Glutamatergic neuron (in vitro differentiated cells): ENCODE data around the gene FRK. TPM values are rescaled to one million over a fixed set of nuclear protein-coding genes. Genes with fewer than 3 reads are reported as not detected.
A peak's percentile ranks its signal among the peaks of the same experiment; 100 is the strongest.

Experiments used
- DNase-seq: peaks from one replicate; pipeline ENCODE4 v3.0.0; 2022
- H3K27ac Mint-ChIP-seq: one replicate; pipeline ENCODE4 v1.8.0; 2020; ENCODE audit warnings: mild to moderate bottlenecking, mixed read lengths, inconsistent platforms; ENCODE audit not compliant: unreplicated experiment
- H3K27me3 Mint-ChIP-seq: one replicate; pipeline ENCODE4 v1.8.0; 2020; ENCODE audit warnings: mild to moderate bottlenecking, moderate library complexity, mixed read lengths, inconsistent platforms; ENCODE audit not compliant: unreplicated experiment
- H3K36me3 Mint-ChIP-seq: one replicate; pipeline ENCODE4 v1.8.0; 2020; ENCODE audit warnings: mild to moderate bottlenecking, mixed read lengths, inconsistent platforms; ENCODE audit not compliant: unreplicated experiment
- H3K4me1 Mint-ChIP-seq: one replicate; pipeline ENCODE4 v1.8.0; 2020; ENCODE audit warnings: mild to moderate bottlenecking, low read depth, mixed read lengths, inconsistent platforms; ENCODE audit not compliant: unreplicated experiment
- H3K4me3 Mint-ChIP-seq: one replicate; pipeline ENCODE4 v1.8.0; 2020; ENCODE audit warnings: mild to moderate bottlenecking, mixed read lengths, inconsistent platforms; ENCODE audit not compliant: unreplicated experiment
- H3K9me3 Mint-ChIP-seq: one replicate; pipeline ENCODE4 v1.8.0; 2020; ENCODE audit warnings: mild to moderate bottlenecking, moderate library complexity, mixed read lengths, inconsistent platforms; ENCODE audit not compliant: unreplicated experiment
- CTCF ChIP-seq: fragments of 200-600 bp; sonication (generic); IDR thresholded peaks from one replicate; pipeline ENCODE4 v1.5.0; 2021; ENCODE audit not compliant: partially characterized antibody, unreplicated experiment
- total RNA-seq: library from RNA; stranded (reverse); fragmentation: NEBNext Ultra II Directional; extraction: Animal tissue kit (Norgen Biotek cat#: 25700); gene quantifications from one replicate; pipeline ENCODE4 v1.2.1, GENCODE V29; 2021; ENCODE audit not compliant: unreplicated experiment

The FRK gene
- total RNA-seq, 1 donor from 2014 or later = 0.37 TPM

DNA sequence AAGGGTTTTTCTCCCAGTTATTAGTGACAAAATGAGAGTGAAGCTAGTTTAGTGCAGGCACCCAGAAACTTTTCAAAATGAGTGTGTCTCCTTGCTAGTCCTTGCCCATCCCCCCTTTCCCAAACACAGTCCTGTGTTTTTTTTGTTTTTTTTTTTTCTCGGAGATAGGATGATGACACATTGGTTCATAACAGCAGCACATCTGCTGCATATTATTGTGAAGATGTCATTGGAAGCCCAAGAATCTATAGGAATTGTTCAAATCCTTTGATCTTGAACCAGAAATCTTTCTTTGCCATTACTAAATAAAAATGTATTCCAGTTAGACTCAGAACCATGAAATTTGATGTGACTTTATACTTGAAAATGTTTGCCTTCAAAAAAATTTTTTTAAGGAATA is 162.4 kb downstream of the FRK start:
- Mint-ChIP-seq H3K4me3 (no peak overlapping the region), H3K36me3 (no peaks in the 10 kb centered on the region), H3K27me3 (no peaks in the 10 kb centered on the region), H3K4me1 (peaks cover 23% of the 10 kb centered on the region), H3K9me3 (peaks cover 2% of the 10 kb centered on the region), H3K27ac (no peak overlapping the region)
- no peak for TF ChIP-seq CTCF
- no peak for DNase-seq

- H3K9me3 Mint-ChIP-seq = no peaks in the 10 kb centered on the region
- H3K4me1 Mint-ChIP-seq = peaks cover 15% of the 10 kb centered on the region
- H3K27me3 Mint-ChIP-seq = no peaks in the 10 kb centered on the region
- no peak overlapping the region for H3K4me3 Mint-ChIP-seq
- TF ChIP-seq CTCF = peak; percentile 80
- H3K27ac Mint-ChIP-seq = peak overlapping the region; percentile 31
- no peak for DNase-seq
- H3K36me3 Mint-ChIP-seq = no peaks in the 10 kb centered on the region
Measured at GRCh38 chr6:115896538-115897129, 164.1 kb downstream of the FRK start.

DNA sequence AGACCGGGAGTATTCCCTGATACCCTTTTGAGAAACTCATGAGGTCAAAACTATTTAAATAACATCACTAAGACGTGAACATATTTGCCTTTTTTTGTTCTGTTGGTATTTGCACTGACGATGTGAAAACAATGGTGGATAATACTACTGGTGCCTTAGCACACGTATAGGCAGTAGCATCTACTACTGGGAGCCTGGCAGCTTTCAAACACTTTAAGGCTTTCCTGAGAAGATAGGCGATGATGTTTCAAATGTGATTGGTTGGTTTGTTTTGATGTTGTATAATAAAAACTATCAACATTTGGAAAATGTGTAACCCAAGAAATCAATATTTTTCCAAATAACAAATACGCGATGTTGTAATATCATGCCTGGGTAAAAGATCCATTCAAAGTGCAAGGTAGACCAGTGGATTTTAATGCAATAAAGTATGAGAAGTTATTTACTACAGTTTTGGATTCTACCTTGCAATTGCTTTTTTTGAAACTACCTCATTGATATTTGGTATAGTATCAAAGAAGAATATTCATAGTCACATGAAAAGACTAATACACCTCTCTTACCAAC is 166.2 kb downstream of the FRK start:
- Mint-ChIP-seq H3K9me3 (no peaks in the 10 kb centered on the region), H3K36me3 (no peaks in the 10 kb centered on the region), H3K4me1 (peaks cover 12% of the 10 kb centered on the region), H3K27ac (no peak overlapping the region), H3K4me3 (no peak overlapping the region), H3K27me3 (no peaks in the 10 kb centered on the region)
- no peak for DNase-seq
- no peak for TF ChIP-seq CTCF

DNA sequence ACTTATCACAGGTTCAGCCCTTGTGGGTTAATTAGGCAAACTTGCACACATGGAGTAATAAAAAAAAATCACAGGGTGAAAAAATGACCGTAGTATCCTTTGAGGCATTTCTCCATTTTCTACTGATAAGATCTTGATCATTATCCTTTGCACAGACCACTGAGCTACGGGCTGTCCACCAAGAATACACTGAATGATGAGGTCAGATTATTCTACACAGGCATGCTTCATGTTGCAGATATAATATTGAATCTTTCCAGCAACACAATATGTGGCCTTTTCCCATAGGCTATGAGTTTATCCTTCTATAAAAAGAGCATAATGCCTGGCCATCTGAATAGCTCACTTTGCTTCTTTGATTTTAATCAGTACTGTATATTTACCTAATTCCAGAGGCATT is 168.9 kb downstream of the FRK start:
- no peak overlapping the region for H3K27ac Mint-ChIP-seq
- peaks cover 4% of the 10 kb centered on the region for H3K4me1 Mint-ChIP-seq
- H3K27me3 Mint-ChIP-seq = no peaks in the 10 kb centered on the region
- H3K36me3 Mint-ChIP-seq = no peaks in the 10 kb centered on the region
- H3K4me3 Mint-ChIP-seq = no peak overlapping the region
- no peaks in the 10 kb centered on the region for H3K9me3 Mint-ChIP-seq
- no peak for TF ChIP-seq CTCF
- no peak for DNase-seq

DNA sequence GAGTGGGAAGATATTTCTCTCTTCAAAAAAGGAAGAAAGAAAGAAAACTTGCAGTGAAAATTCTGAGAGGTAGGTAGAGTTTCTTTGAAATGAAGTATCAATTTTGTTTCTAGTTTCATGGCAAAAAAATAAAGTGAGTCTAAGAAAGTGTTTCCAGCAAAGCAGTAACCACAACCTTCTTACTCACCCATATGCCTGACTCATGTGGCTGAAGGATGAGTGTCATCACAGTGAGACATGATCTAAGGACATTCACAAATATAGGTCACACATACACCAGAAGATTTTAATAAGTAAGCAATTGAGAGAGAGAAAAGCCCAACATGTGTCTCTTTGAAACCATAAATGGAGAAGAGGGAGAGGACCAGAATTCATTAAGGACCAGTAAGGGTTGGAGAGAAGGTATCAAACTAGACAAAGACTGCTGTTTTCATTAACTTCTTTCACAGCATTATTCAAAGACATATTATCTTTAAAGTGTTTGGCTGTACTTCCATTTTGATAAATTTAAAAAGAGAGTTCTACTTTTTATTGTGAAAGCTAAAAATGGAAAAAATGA is 169.5 kb downstream of the FRK start:
- no peaks in the 10 kb centered on the region for H3K27me3 Mint-ChIP-seq
- peaks cover 2% of the 10 kb centered on the region for H3K4me1 Mint-ChIP-seq
- DNase-seq = no peak
- H3K4me3 Mint-ChIP-seq = no peak overlapping the region
- no peak overlapping the region for H3K27ac Mint-ChIP-seq
- TF ChIP-seq CTCF = no peak
- no peaks in the 10 kb centered on the region for H3K36me3 Mint-ChIP-seq
- no peaks in the 10 kb centered on the region for H3K9me3 Mint-ChIP-seq
